GM19099 (cell line): Measurements from ENCODE around the gene ZNF148.

Experiments
- POLR2A ChIP-seq: IDR thresholded peaks from 3 replicates; pipeline ENCODE4 v1.6.1; 2011; ENCODE audit warnings: low read depth; ENCODE audit not compliant: insufficient read length; ENCODE audit errors: extremely low read depth

The ZNF148 gene

GRCh38 chr3:125194849-125195601 lies 180.1 kb downstream of the ZNF148 start:
- TF ChIP-seq POLR2A = no peak

- TF ChIP-seq POLR2A = no peak
These were observed 180.9 kb downstream of the ZNF148 start for GRCh38 chr3:125194061-125194848.

- peak; percentile 27 for TF ChIP-seq POLR2A
These were observed 182.7 kb downstream of the ZNF148 start for GRCh38 chr3:125192190-125193035.

GRCh38 chr3:125191730-125192129 lies 183.4 kb downstream of the ZNF148 start:
- no peak for TF ChIP-seq POLR2A

GRCh38 chr3:125191256-125191655 lies 183.9 kb downstream of the ZNF148 start:
- no peak for TF ChIP-seq POLR2A

- no peak for TF ChIP-seq POLR2A
These were observed 184.3 kb downstream of the ZNF148 start for GRCh38 chr3:125190786-125191185.

GRCh38 chr3:125189378-125190165 lies 185.6 kb downstream of the ZNF148 start:
- TF ChIP-seq POLR2A = no peak

- no peak for TF ChIP-seq POLR2A
These were observed 186.2 kb downstream of the ZNF148 start for GRCh38 chr3:125188955-125189354.

GRCh38 chr3:125187599-125187910 lies 187.6 kb downstream of the ZNF148 start:
- no peak for TF ChIP-seq POLR2A

- TF ChIP-seq POLR2A = no peak
These were observed 188.1 kb downstream of the ZNF148 start for GRCh38 chr3:125186800-125187598.

- no peak for TF ChIP-seq POLR2A
These were observed 188.8 kb downstream of the ZNF148 start for GRCh38 chr3:125186261-125186787.

- no peak for TF ChIP-seq POLR2A
These were observed 189.3 kb downstream of the ZNF148 start for GRCh38 chr3:125185805-125186204.

- TF ChIP-seq POLR2A = no peak
These were observed 195.3 kb downstream of the ZNF148 start for GRCh38 chr3:125179884-125180240.
